Measurements from ENCODE around the gene SEMA7A.

The SEMA7A gene

GRCh38 chr15:74414603-74415338 lies 19.0 kb downstream of the SEMA7A start:
- DNase-seq, result no peak

- DNase-seq, result no peak
Observed at GRCh38 chr15:74414081-74414580, 19.6 kb downstream of the SEMA7A start.

DNA sequence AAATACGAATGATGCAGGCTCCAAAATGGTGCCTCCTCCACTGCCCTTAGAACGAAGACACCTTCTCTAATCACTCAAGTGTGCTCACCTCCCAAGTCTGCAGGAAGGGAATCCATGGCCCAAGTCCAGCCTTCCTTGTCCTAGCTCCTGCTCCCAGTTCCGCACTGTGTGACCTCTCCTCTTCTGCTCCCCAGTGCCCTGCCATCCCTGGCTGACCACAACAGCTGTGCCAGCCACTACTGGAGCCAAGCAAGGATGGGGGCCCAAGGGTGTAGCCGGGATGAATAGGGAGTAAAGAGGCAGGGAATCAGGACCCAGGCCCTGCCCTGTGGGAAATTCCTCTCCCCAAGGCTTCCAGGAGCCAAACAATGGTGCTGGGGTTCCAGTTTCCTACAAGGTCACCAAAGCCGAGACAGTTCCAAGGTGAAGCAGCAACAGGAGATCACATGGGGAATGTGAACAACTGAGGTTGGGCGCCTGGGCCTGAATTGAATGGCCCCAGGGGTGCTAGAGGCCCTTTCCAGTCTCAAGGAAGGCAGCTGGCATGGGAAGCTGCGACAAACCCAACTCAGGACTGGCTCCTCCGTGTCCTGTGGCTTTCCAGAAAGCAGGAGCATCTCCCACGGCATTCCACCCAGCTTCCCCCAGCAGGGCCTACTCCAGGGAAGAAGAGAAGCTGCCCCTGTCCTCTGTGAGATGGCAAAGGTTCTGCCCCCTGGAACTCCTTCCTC lies 20.2 kb downstream of the SEMA7A start:
- DNase-seq, result no peak

- DNase-seq, result no peak
Observed at GRCh38 chr15:74412159-74412558, 21.6 kb downstream of the SEMA7A start.

DNA sequence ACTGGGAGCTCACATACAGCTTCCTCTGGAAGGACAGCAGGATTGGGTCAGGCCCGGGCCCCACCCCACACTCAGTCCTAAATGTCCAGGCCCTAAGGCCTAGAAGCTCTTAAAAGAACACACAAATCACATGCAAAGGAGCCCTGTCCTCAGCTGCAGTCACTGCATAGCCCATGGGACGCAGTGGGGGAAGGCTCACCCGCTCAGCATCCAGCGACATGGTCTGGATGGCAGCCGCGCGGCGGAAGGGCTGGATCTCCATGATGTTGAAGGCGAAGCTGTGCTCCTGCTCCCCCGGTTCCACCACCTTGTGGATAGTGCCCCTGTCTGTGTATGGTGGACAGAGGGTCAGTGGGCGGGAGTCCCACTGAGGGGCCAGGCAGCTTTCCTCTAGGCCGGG lies 22.1 kb downstream of the SEMA7A start:
- no peak for DNase-seq

DNA sequence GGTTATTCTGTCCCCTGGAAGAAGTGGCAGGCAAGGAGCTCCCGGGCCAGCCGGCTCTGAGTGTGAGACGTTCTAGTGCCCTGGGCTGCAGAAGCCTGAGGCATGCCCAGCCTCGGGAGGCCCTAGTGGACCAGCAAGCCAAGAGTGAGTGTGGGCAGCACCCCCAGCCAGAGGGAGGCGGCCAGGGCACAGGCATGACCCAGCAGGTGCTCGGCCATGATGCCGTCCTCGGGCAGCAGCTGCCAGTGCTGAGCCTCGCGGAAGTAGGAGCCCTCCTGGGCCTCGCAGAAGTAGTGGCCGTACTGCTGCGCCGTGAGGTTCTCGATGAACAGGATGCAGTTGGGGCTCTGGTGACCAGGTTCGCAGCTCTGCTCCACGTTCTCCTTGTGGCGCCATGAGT lies 23.3 kb downstream of the SEMA7A start:
- no peak for DNase-seq

- DNase-seq, result no peak
Observed at GRCh38 chr15:74409225-74409624, 24.5 kb downstream of the SEMA7A start.

GRCh38 chr15:74408815-74409214 lies 24.9 kb downstream of the SEMA7A start:
- no peak for DNase-seq

DNA sequence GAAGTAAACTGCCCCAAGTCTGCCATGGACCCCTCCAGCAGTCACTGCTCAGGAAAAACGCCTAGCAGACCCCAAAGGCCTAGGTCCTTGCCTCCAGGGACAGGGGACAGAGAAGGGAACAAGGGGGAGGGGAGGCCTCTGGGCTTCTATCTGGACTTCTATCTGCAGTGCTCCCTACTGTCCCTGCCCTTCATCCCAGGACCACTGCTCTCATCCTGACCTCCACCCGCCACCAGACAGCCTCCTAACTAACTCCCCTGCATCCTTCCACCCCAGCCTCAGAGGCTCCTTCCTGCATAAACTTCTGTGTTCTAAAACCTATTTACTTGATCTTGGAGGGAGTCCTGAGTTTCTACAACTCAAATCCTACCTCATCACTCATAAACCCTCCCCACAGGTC lies 25.4 kb downstream of the SEMA7A start:
- no peak for DNase-seq

- DNase-seq, result no peak
Observed at GRCh38 chr15:74406992-74407705, 26.6 kb downstream of the SEMA7A start.

GRCh38 chr15:74406517-74406916 lies 27.2 kb downstream of the SEMA7A start:
- no peak for DNase-seq

DNA sequence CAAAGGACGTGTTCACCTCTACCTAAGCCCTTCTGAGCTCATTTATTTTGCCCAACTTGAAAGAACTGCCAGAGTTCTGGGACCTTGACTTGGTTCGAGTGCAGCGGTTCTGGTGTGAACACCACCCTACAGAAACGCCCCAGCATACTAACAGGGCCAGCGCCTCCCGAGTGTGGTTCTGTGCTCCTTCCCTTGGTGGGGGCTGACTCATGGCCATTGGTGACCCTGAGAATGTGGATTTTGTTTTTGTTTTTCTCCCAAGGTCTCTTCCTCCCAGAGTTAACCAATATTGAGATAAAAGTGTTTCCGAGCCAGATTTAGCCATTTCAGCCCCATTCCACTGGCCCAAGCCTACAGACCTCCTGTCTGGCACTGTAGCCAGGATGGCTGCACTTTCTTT lies 27.9 kb downstream of the SEMA7A start:
- no peak for DNase-seq

DNA sequence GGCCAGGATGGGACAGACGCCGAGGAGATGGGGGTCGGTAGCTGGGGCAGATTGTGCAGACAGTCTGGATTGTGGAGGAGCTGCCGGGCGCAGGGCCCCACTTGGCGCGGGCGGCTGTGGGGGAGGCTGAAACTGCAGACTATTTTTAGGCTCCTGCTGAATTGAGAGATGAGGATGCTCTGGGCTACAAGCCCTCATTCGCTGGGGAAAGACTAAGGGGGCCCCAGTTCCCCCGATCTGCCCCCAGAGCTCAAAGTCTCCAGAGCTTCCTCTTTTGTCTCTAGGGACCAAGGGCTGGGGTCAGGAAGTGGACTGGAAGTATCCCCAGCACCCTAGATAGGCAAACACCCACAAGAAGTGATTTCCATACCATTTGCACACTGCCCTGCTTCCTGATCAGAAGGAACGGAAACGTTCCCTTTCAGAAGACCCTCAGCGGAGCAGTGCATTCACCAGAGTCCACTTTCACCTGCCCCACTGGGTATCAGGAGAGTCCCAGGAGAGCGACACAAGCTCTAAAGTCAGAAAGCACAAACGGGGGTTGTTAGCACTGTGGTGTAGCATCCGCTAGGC lies 29.7 kb downstream of the SEMA7A start:
- DNase-seq, result no peak

GRCh38 chr15:74403588-74403919 lies 30.2 kb downstream of the SEMA7A start:
- no peak for DNase-seq

- DNase-seq, result peak; percentile 95
Observed at GRCh38 chr15:74402873-74403587, 30.7 kb downstream of the SEMA7A start.

- DNase-seq, result no peak
Observed at GRCh38 chr15:74402337-74402841, 31.4 kb downstream of the SEMA7A start.

- peak; percentile 66 for DNase-seq
Observed at GRCh38 chr15:74400915-74401757, 32.6 kb downstream of the SEMA7A start.

- peak; percentile 67 for DNase-seq
Observed at GRCh38 chr15:74400313-74400860, 33.4 kb downstream of the SEMA7A start.

DNA sequence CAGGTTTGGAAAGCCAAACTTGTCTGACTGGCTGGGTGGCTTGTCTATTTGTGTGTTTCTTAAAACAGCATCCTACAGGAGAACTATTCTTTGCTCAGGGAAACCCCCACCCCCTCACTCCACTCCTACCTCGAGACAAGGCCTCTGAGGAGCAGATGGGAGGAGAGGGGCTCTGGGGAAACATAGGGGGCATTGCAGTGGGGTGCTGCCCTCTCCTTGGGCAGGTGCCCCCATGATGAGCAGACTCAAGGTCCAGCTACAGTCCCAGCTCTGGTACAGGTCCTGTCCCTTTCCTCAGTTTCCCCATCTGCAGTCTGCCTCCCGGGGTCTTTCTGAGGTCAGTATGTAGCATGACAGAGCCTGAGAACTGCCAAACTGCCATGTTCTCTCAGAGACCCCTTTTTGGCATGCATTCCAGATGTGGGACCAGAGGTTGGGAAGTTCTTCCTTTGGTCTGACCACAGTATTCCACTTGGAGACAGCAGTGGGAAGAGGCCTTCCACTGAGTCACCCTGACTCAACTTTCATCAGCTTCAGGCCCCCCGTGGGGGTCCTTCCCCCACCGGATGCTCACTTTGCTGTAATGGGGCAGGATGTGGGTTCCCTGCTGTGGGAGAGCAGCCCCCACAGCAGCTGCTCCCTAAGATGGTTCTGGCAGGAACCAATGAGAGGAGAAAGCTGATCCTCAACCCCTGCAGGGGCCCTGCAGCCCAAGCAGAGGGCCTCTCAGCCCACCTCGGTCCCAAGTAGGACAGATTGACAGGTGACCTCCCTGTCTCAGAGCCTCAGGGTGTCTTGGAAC lies 34.0 kb downstream of the SEMA7A start:
- peak; percentile 75 for DNase-seq

GRCh38 chr15:74399100-74399499 lies 34.7 kb downstream of the SEMA7A start:
- no peak for DNase-seq
